H1 (cell line): ENCODE data around the gene SLC25A42. TPM values are rescaled to one million over a fixed set of nuclear protein-coding genes. Genes with fewer than 3 reads are reported as not detected.

Source experiments
- ATF2 ChIP-seq: IDR thresholded peaks from 2 replicates; pipeline ENCODE4 v1.6.1; 2012; ENCODE audit warnings: low read length, inconsistent platforms
- ATF3 ChIP-seq: IDR thresholded peaks from 2 replicates; pipeline ENCODE4 v1.6.1; 2011; ENCODE audit warnings: low read depth, mild to moderate bottlenecking, low read length; ENCODE audit not compliant: insufficient read depth
- BACH1 ChIP-seq: IDR thresholded peaks from 2 replicates; pipeline ENCODE4 v1.6.1; 2012; ENCODE audit warnings: low read length, improper control_type of control experiment
- BCL11A ChIP-seq, 2 experiments: IDR thresholded peaks; one replicate each; pipeline ENCODE4 v1.6.1; 2011; ENCODE audit warnings: low read depth in 2 of 2, low read length in 2 of 2, mild to moderate bottlenecking in 2 of 2
- BRCA1 ChIP-seq: IDR thresholded peaks from 2 replicates; pipeline ENCODE4 v1.6.1; 2012; ENCODE audit warnings: low read depth, low read length, improper control_type of control experiment
- EGR1 ChIP-seq: IDR thresholded peaks from 2 replicates; pipeline ENCODE4 v1.6.1; 2011; ENCODE audit warnings: low read depth, low read length, borderline replicate concordance
- EP300 ChIP-seq, 2 experiments: IDR thresholded peaks; 1 replicate in 1 of 2; 2 replicates in 1 of 2; pipeline ENCODE4 v1.6.1; 2011 to 2012; ENCODE audit warnings: low read depth in 2 of 2, low read length in 2 of 2, mild to moderate bottlenecking in 2 of 2, borderline replicate concordance in 1 of 2, inconsistent platforms in 1 of 2, moderate library complexity in 1 of 2
- GTF2F1 ChIP-seq: IDR thresholded peaks from 2 replicates; pipeline ENCODE4 v1.6.1; 2012; ENCODE audit warnings: low read depth, low read length, improper control_type of control experiment, borderline replicate concordance
- JUN ChIP-seq: IDR thresholded peaks from 2 replicates; pipeline ENCODE4 v1.6.1; 2011; ENCODE audit warnings: low read depth, mild to moderate bottlenecking, improper control_type of control experiment, low read length
- KDM4A ChIP-seq: IDR thresholded peaks from one replicate; pipeline ENCODE4 v1.7.1; 2012; ENCODE audit warnings: low read depth, mild to moderate bottlenecking, moderate library complexity, low read length, inconsistent platforms; ENCODE audit not compliant: severe bottlenecking
- POLR2AphosphoS5 ChIP-seq: IDR thresholded peaks from 2 replicates; pipeline ENCODE4 v1.6.1; 2011; ENCODE audit warnings: low read depth, low read length
- RAD21 ChIP-seq, 2 experiments: IDR thresholded peaks in 1 of 2; conservative IDR thresholded peaks in 1 of 2; 2 replicates each; pipeline ENCODE4 v1.6.1; 2011; ENCODE audit warnings: low read depth in 2 of 2, low read length in 2 of 2, improper control_type of control experiment in 1 of 2, inconsistent platforms in 1 of 2, mild to moderate bottlenecking in 1 of 2, moderate library complexity in 1 of 2
- RNF2 ChIP-seq: fragments of 200-900, 300-1000 bp; sonication (generic); IDR thresholded peaks from 2 replicates; pipeline ENCODE4 v1.7.1; 2016; ENCODE audit warnings: borderline replicate concordance, low read depth, mild to moderate bottlenecking, antibody characterized with exemption, low read length; ENCODE audit not compliant: poor library complexity, severe bottlenecking; ENCODE audit errors: missing control alignments
- SAP30 ChIP-seq: fragments of 300-600 bp; sonication (generic); IDR thresholded peaks from 2 replicates; pipeline ENCODE4 v1.7.1; 2012; ENCODE audit warnings: low read length, moderate library complexity, mild to moderate bottlenecking, inconsistent platforms; ENCODE audit not compliant: insufficient read depth, insufficient replicate concordance
- SIRT6 ChIP-seq: IDR thresholded peaks from one replicate; pipeline ENCODE4 v1.7.1; 2012; ENCODE audit warnings: low read length, inconsistent platforms
- SP2 ChIP-seq: IDR thresholded peaks from 2 replicates; pipeline ENCODE4 v1.6.1; 2012; ENCODE audit warnings: mild to moderate bottlenecking, low read length, inconsistent platforms
- SRF ChIP-seq: IDR thresholded peaks from 2 replicates; pipeline ENCODE4 v1.6.1; 2011; ENCODE audit warnings: mild to moderate bottlenecking, low read depth, low read length, moderate library complexity
- TAF7 ChIP-seq: optimal IDR thresholded peaks from 2 replicates; pipeline ENCODE3; 2011; ENCODE audit warnings: low read depth, mild to moderate bottlenecking, inconsistent platforms, low read length, moderate library complexity, borderline replicate concordance
- TBP ChIP-seq: IDR thresholded peaks from 2 replicates; pipeline ENCODE4 v1.6.1; 2011; ENCODE audit warnings: low read depth, low read length, improper control_type of control experiment
- YY1 ChIP-seq: IDR thresholded peaks from 2 replicates; pipeline ENCODE4 v1.6.1; 2011; ENCODE audit warnings: low read depth, mild to moderate bottlenecking, low read length
- polyA plus RNA-seq, 7 experiments: library from polyadenylated mRNA; depleted of rRNA in 3 of 7; stranded (reverse) in 5 of 7; unstranded in 2 of 7; fragments of >200 nt in 5 of 7; fragments of 200-250 nt in 2 of 7; gene quantifications; 1 replicate in 5 of 7; 2 replicates in 1 of 7; 4 replicates in 1 of 7; pipeline versions ENCODE4 v1.2.1 to v1.2.3, GENCODE V29; 2011 to 2013; ENCODE audit warnings: missing spikeins in 2 of 7, mixed read lengths in 2 of 7
- total RNA-seq: library from RNA; stranded (reverse); fragmentation: NEBNext Ultra II Directional; extraction: Animal tissue kit (Norgen Biotek cat#: 25700); gene quantifications from 2 replicates; pipeline ENCODE4 v1.2.1, GENCODE V29; 2021

The SLC25A42 gene
- total and polyA plus RNA-seq, 2 of the 8 experiments (the other 6 are each of a cell fraction or from before 2014, with no cell fraction given): 5.9 to 6.2 TPM

- TF ChIP-seq ATF2 (0 out of 2 replicates have a peak, but pooled peaks have one; percentile 17), JUN (no peak), TAF7 (no peak), SAP30 (no peak), EGR1 (no peak), SP2 (no peak), SIRT6 (no peak), BRCA1 (no peak), KDM4A (peak; percentile 30), GTF2F1 (no peak), ATF3 (no peak), EP300 (IDR thresholded peaks at IDR 0.05; ENCODE audit: borderline replicate concordance in 1 of 2, low read depth in 2 of 2, low read length in 2 of 2) (no peak), SRF (no peak), BACH1 (no peak), RAD21 (IDR thresholded peaks at IDR 0.05 in 1 of 2, conservative IDR thresholded peaks at IDR 0.05 in 1 of 2; ENCODE audit: low read depth in 2 of 2, low read length in 2 of 2) (no peak), RNF2 (no peak), BCL11A (IDR thresholded peaks at IDR 0.05; ENCODE audit: low read depth in 2 of 2, low read length in 2 of 2) (no peak), POLR2AphosphoS5 (peak; percentile 75), TBP (peak; percentile 64), YY1 (no peak)
Measured at GRCh38 chr19:19134687-19135158, 70.9 kb downstream of the SLC25A42 start (continued).
